Fibroblast of skin of right quadriceps (primary cell): ENCODE measurements around the gene TRIM52.
A peak's percentile ranks its signal among the peaks of the same experiment; 100 is the strongest.
"Not testable (repeated sequence)": the region's sequence is repeated elsewhere in the genome, so short reads cannot be mapped to it uniquely, and the experiment has no call there.

ENCODE experiments used
- DNase-seq: peaks from one replicate; pipeline ENCODE4 v3.0.0-alpha.2; 2013

TRIM52 gene

DNA sequence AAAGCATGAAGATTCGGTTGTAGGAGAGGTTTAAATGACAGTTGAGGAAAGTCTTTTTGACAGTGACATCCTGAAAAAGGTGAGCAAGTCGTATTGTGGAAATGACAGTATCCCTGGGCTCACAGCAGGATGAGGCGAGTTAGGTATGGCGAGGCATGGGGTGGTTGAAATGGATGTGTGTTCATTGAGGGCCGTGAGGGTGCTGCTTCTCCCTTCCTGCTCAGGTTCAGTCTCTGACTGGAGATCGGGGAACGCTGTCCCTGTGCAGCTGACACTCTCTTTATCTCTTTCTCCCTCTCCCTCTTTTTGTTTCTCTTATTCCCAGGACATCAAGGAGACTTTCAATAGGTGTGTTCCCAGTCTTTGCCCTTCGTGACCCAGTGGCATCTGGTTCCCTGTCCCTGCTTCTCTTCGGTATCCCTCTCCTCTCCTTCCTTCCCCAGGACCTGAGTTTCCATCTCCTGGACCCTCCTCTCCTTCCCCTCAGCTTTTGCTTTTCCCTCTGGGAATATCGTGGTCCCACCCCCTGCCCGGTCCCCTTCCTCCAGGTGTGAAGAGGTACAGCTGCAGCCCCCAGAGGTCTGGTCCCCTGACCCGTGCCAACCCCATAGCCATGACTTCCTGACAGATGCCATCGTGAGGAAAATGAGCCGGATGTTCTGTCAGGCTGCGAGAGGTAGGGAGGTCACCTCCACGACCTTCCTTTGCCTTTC lies 27.7 kb downstream of the TRIM52 start:
- DNase-seq = no peak

- no peak for DNase-seq
Measured at GRCh38 chr5:181232593-181232992, 28.4 kb downstream of the TRIM52 start.

- DNase-seq = no peak
Measured at GRCh38 chr5:181231432-181231831, 29.5 kb downstream of the TRIM52 start.

DNA sequence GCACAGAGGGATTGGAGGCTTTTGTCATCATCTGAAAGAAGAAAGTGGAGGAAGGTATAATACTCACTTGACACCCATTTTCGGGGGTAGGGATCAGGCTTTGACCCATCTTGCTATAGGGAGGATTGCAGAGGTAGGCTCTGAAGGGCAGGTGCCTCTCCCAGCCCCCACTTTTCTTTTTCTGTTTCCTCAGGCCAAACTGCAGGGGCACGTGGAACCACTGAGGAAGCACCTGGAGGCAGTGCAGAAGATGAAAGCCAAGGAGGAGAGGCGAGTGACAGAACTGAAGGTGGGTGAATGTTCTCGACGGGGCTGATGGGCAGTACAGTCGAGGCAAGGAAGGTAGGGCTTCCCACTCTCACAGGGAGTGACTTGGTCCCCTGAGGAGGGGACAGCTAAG lies 30.4 kb downstream of the TRIM52 start:
- DNase-seq = no peak

- DNase-seq = no peak
Measured at GRCh38 chr5:181229996-181230395, 30.9 kb downstream of the TRIM52 start.

DNA sequence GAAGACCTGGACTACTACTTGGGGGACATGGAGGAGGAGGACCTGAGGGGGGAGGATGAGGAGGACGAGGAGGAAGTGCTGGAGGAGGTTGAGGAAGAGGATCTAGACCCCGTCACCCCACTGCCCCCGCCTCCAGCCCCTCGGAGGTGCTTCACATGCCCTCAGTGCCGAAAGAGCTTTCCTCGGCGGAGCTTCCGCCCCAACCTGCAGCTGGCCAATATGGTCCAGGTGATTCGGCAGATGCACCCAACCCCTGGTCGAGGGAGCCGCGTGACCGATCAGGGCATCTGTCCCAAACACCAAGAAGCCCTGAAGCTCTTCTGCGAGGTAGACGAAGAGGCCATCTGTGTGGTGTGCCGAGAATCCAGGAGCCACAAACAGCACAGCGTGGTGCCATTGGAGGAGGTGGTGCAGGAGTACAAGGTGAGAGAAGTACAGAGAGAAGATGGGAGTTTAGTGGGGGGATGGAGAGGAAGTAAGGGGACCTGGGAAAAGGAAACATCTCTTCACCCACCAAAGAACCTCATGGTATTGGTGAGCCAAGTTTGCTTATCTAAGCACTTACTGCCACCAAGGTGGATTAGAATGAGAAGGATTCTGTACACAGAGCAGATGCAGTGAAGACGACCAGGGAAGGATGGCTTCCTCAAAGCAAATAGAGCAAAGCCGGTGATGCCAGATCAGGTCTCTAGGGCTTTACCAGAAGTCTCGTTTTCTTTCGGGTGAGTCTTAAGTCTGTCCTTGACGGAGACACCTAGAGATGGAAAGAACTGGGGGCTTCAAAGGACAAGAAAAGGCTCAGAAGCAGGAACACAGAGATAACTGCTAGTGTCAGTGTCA lies 36.3 kb downstream of the TRIM52 start:
- DNase-seq = no peak

DNA sequence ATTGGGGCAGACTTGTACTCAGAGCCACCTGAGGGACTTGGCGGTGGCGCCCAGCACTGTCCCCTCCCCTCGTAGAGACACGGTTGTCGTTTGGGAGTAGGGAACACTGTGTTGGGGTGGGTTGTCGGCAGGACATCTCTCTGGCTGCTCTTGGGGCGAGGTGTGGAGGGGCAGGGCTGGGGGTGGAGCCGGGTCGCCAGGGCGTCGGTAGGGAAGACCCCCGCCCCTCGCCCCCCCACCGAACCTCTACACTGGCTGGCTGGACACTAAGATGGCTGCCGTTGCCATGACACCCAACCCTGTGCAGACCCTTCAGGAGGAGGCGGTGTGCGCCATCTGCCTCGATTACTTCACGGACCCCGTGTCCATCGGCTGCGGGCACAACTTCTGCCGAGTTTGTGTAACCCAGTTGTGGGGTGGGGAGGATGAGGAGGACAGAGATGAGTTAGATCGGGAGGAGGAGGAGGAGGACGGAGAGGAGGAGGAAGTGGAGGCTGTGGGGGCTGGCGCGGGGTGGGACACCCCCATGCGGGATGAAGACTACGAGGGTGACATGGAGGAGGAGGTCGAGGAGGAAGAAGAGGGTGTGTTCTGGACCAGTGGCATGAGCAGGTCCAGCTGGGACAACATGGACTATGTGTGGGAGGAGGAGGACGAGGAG lies 37.1 kb downstream of the TRIM52 start:
- DNase-seq = no peak

DNA sequence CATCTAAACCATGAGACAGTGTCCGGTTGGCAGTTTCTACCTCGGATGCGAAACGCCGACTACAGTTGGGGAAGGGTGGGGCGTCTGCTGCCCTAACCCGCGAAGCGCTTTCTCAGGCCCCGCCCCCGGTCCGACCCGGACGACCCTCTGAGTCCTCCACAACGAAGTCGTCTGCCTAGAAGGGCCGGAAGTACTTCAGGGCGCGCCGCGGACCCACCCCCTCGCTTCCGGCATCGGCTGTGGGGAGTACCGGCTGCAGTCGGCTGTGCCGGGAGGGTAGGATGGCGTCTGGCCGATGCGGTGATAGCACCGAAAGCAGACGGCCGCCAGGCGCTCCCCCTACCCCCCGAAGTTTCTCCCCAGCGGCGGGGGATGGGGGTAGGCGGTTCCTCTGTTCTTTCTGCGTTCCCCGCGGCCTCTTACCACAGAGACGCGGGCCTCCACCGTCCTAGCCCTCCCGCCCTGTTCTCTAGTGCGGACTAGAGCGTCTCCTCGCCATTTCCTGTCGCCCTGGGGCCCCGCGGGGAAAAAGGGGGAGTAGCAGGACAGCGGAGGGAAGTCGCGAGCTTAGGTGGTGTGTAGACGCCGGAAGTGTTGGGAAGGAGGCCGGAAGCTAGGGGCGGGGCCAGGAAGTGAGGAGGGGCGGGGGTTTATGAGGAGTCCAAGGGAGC lies 37.8 kb downstream of the TRIM52 start, which contains the start of gene TRIM41:
TRIM41 (plus strand) TSS at position 224 of the 671 bp plus-strand sequence. CDS start 719 bp downstream, outside the sequence.
- DNase-seq = peak; percentile 99

DNA sequence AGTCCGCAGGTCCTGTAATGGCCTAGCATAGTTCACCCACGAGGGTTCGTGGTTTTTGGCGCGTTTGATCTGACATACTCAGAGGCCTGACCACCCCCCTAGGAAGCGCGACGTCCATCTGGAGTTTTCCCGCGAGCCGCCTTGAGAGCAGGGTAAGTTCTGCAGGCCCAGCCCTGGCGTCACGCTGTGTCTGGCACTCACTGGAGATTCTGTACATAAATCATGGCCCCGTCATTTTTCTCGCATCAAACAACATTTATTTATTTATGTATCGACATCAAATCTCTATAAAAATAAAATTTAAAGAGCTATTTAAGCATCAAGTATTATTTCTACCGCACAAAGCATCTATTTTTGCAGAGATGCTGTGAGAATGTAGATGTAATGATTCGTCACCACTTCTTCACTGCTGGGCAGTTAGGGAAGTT lies 38.3 kb downstream of the TRIM52 start:
- DNase-seq = no peak

DNA sequence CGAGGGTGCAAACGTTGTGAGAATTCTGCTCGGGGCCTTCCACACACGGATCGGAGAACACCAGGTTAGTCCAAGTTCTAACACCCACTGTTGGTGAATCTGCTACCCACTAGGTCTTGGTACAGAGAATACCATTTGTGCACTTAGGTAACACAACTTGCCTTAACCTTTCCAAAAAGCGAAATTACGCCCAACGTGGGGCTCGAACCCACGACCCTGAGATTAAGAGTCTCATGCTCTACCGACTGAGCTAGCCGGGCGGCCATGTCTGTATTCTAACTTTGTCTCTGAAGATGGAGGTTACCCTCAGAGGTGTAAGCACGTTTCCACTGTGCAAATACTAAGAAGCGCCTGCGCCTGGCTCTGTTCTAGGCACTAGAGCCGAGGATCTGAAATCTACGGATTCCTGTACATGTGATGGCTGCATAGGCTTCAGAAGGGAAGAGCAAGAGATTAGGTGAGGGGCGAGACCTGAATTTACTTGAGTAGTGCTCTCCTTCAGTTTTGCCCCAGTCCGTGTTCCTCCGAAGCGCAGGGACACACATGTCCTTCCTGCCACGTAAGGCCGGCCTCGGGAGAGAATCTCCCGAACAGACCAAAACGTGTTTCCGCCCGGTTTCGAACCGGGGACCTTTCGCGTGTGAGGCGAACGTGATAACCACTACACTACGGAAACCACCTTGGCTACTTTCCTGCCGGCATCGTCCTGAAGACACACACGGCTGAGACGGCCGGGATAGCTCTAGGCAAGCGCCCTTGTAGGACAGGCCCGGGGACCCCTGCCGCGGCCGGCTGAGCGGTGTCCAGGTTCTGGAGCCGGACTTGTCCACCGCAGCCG lies 38.9 kb downstream of the TRIM52 start:
- DNase-seq = peak; percentile 98

GRCh38 chr5:181221105-181221791 lies 39.7 kb downstream of the TRIM52 start:
- DNase-seq = no peak

GRCh38 chr5:181220178-181220515 lies 40.8 kb downstream of the TRIM52 start:
- DNase-seq = no peak

DNA sequence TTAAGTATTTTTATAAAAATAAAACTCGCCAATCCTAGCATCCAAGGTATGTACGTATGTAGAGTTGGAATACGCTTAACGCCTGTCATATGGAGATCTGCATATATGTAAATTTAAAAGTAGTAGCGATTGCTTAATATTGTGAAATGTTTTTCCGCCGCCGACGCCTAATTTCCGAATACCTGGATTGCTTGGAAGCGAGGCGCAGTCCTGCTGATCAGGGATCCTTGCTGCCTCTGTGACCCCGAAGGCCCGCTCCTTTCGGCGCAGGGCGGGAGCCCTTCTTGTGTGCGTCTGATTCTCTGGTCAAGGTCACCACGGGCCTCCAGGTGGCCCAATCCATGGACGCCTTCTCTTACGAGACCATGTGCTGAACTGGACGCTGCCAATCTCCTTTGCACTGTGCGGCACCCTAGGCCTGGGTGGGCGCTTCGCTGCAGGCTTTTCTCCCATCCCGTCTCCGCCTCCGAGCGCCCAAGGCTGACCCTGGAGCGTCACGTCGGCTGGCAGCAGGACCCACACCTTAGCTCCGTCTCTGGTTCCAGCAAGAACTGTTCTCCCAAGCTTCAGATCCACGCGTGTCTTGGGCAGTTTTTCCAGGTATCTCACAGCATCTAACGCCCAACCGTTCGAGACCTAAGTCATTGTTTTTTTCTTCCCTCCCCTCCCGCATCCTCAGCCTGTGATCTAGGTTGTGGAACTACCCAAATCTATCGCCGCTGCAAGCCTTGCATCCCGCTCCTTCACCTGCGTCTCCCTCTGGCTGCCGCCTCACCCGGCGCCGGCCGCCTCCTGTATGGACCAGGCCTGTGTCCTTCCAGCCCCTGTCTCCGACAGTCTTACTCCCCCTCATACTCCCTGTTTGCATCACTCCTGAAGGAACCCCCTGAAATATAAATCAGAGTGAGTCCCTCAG lies 41.4 kb downstream of the TRIM52 start:
- DNase-seq = no peak

DNA sequence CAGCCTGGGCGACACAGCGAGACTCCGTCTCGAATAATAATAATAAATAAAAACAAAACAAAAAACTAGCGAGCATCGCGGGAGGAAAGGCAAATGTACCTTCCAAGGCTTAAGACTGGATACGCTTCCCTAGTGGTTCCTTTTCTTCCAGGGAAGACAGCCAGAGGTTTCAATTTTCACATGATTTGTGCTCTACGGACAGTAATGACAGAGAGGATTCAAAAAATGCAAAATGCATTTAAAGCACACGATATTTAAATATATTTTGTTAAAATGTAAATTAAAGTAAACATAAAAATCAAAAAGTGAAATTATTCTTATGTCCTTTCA lies 42.2 kb downstream of the TRIM52 start:
- no peak for DNase-seq

DNA sequence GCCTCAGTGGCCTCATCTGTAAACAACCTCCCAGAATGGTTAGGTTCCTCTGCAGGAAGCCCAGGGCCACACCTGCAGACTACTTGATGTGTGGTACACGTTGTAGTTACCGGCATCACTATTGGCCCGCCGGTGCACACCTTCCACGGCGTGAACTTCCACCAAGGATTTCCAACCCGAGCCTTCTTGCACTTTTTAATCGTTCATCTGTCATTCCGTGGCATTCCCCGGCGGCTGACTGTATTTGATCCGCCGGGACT lies 43.2 kb downstream of the TRIM52 start:
- no peak for DNase-seq

DNA sequence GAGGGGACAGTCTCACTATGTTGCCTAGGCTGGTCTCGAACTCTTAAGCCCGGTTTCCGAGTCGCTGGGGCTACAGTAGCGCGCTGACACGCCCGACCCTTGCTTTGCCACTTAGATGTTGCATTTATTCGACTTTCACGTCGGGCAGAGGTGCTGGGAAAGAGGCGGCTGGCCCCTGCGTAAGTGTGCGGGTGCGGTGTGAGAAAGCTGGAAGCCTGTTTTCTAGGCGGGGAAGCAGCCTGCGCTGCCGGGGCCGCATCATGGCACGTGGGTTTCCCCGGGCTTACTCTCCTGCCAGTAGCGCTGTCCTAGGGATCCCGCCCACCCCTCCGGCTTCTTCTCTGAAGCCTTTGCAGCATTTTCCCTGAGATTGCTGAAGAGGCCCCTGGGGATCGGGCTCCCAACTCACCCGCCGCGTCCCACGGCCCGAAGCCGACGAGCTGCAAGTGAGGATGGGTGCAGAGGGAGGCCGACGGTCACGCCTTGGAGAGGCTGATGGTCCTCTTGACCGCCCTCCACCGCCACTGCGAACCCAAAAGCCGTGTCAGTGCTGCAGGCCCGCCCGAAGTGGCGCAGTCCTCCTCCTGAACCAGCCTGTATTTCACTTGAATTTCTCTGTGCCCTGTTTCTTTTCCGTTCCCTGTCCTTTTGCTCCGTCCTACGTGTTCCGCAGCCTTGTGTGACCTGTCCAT lies 43.7 kb downstream of the TRIM52 start:
- DNase-seq = peak; percentile 52

DNA sequence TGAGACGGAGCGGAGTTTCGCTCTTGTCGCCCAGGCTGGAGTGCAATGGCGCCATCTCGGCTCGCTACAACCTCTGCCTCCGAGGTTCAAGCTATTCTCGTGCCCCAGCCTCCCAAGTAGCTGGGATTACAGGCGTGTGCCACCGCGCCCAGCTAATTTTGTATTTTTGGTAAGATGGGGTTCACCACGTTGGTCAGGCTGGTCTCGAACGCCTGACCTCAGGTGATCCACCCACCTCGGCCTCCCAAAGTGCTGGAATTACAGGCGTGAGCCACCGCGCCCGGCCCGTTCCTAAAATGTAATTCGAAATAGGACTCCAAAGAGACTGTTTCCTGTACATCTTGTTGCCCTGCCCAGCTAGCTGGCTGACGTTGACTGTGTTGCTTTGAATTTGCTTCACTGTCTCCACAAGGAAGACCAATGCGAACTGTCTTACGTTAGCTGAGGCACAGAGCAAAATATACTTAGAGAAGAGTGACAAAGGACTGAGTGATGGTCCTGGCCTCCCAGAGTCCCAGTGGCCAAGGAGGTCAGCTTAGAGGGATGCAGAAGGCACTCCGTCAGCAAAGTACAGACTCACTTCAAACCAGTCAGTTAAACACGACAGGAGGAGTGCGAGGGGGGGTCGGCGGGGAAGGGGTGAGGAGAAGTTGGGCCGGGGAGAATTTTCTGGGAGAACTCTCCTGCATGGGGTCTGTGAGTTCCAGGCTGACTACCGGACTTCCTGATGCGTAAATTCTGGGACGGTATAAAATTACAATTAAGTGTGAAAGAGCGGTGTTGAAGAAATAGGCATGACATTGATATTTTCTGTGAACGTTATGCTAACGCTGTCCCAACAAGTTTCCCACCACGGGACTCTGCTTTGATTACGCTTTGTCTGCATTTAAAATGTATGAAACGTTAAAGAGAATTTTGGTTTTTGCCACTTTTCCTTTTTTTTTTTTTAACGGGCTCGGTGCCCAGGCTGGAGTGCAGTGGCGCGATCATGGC lies 44.6 kb downstream of the TRIM52 start:
- DNase-seq = no peak

DNA sequence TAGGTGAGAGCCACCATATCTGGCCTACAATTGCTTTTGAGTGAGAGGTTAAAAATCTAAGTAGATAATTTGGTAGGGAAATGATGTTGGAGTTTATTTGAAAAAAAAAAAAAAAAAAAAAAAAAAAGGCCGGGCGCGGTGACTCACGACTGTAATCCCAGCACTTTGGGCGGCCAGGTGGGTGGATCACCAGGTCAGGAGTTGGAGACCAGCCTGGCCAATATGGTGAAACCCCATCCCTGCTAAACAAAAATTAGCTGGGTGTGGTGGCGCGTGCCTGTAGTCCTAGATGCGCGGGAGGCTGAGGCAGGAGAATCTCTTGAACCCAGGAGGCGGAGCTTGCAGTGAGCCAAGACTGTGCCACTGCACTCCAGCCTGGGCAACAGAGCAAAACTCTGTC lies 46.7 kb downstream of the TRIM52 start:
- not testable (repeated sequence) for DNase-seq

- no peak for DNase-seq
Measured at GRCh38 chr5:181212934-181213333, 48.0 kb downstream of the TRIM52 start.
